GM19452 (cell line): Measurements from ENCODE around the gene GABARAP.
A peak's percentile ranks its signal among the peaks of the same experiment; 100 is the strongest.

Source experiments
- ATAC-seq: cut with Tn5 transposase; IDR thresholded peaks from one replicate; pipeline ENCODE4 v1.9.1; 2021; ENCODE audit not compliant: unreplicated experiment

The GABARAP gene

DNA sequence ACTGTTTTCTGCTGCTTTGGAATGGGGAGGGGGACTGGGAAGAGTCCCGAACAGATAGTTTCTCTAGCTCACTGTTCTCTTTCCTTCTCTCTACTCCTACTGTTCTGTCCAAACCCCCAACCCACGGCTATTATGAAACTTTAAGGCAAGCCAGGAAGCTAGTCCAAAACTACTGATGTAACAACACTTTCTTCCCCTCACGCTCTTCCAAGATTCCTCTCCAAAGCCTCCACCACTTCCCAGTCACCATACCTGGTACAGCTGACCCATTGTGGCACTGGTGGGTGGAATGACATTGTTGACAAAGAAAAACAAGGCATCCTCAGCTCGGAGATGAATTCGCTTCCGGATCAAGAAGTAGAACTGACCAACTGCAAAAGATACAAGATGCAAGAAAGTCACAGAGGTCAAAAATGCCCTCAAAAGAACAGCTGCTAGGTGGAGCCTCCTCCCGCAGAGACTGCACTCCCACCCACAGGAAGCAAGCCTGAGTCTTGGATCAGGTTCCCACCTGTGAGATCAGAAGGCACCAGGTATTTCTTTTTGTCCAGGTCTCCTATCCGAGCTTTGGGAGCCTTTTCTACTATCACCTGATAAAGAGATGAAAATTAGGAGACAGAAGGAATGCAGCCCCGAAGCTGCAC is 1.0 kb downstream of the GABARAP start:
- no peak for ATAC-seq

DNA sequence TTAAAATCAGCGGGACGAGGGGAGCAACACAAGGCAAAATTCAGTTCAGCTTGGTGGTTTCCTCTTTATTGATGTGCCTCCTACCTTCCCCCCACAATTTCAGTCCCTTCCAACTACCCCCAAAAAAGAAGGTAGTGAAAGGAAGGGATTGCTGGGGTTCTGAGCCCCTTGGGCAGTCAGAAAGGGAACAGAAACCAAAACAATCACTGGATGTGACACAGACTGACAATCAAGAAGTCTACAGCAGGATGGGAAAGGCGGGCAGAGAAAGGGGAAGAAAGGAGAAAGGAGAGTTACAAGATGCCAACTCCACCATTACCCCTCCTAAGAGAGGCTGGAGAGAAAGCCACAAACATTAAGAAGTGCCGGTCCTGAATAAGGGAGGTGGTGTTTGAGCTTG is 1.9 kb downstream of the GABARAP start:
- ATAC-seq = no peak

DNA sequence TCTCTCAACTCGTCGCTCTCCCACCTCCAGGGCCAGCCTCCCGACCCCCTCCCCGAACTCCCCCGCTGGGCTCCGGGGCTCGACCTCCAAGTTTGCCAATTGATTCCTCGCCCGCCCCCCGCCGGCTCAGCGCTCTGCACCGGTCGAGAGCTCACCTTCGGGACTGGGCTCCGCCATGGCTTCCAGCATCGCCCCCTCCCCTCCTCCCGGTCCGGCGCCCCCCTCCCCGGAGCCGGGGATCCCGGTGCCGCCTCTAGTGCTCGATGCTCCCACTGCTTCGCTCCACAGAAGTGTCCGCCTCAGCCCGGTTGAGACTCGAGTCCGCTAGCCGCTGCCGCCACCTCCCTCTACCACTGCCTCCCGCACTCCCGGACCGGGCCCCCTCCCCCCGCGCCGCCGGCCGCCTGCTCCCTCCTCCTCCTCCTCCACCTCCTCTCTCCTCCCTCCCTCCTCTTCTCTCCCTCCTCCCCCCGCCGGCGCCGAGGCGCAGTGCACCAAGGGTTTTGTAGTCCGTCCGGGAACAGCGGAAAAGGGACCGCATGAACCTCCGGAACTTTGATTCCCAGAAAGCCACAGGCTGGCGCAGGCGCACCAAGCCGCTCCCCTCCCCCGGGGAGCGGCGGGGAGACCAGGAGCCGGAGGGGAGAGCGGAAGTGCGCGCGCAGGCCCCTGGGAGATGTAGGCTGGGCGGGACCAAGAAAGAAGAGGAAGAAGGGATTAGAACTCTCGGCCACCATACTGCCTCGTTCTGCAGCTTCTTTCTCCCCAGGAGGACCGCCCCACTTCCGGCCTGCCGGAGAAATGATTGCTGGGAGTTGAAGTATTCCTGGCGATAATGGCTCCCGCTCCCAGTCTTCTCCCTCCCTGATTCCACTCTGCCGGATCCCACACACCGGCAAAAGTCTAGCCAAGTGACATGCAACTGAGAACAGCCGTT is 2.9 kb downstream of the GABARAP start, which contains the start of gene PHF23:
Gene PHF23, minus strand, starts transcription at position 367 of the 937 bp plus-strand sequence. Its CDS starts 178 bp downstream, at position 189.
- ATAC-seq = peak; percentile 39

DNA sequence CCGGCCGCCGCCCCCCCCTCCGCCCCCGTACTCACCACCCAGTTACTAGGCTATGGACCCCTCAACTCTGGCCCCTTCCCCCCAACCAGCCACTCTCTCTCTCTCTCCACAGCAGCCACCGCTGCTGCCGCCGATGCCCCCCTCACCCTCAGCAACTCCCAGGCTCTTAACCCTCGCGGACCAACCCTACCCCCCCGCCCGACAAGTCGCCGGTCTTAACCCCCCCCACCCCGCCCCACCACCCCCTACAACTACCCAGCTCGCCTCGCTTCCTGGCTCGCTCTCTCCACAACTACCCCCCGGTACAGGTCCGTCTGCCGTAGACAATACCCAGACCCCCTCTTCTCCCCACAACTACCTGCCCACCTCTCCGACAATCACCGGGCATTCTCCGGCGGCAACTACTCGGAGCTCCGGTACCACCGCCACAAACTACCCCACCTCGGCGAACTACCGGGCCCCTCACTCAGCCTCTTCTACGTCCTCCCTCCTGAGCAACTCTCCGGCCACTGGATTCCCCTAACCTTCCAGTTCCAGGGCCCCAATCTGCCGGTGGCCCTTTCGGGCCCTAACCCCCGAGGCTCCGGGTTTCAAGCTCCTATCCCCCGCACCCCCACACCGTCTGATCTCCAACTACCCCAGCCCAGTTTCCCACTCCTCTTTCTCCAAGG is 3.7 kb downstream of the GABARAP start:
- no peak for ATAC-seq

DNA sequence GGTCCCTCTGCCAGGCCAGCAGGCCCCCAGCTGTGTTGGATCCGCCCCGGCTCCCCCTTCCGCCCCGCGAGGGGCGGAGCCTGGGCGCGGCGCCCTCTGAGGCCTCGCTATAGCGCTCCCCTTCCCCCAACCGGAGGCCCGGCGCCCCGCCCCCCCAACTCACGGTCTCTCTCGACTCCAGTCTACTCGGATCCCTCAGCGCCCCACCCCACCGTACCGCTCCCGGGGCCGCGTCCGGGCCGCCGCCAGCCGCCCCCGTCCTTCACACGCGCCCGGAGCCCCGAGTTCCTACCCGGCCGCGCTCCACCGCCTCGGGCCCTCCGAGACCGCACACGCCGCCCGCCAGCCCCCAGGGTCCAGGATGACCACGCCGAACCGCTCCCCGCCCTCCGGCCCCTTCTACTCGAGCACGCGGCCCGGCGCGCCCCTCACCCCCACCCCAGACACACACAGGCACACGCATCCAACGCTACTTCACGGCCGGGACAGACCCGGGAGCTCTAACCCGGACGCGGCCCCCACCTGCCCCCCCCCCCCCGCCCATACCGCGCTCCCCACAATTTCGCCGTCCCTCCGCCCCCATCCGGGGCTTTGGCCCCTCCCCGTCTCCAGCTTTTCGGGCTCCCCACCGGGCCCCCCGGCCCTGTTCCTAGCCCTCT is 4.4 kb downstream of the GABARAP start:
- ATAC-seq = no peak

DNA sequence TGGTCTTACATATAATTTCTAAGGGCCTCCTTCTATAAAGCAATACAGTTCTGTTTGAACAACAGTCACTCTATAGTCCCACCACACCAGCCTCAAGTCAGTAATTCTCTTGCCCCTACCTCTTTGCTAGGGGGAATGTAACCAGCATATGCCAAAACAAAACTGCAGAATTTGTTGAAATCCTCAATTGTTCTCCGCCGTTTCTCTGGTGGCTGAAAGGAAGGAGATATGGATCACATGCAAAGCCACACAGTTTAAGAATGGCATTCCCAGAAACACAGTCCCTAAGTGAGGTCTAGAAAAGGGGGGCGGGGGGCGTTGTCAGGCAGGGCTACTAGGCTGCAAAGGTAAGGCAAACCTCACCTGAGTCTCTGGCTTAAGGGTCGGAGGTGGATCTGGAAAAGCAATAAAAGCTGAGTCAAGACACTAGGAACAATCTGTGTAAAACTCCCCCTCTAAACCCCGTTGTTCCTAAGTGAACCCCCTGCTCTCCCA is 4.9 kb downstream of the GABARAP start:
- no peak for ATAC-seq

DNA sequence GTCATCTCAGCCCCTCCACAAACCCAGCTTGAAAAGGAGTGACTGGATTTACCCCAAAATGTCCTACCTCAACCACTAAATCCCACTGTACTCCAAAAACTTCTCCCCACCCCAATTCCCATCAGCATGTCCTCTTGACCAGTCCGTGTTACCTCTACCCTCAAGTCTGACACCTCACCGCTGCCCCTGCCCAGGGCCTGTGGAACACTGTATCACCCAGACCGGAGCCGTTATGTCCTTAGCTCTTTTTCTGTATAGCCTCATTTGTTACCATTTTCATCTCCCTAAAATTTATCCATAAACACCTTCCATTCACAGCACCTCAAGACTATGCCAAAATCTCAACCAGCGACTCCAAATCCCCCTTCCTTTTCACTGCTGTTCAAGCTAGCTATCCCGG is 5.4 kb downstream of the GABARAP start:
- ATAC-seq = no peak

DNA sequence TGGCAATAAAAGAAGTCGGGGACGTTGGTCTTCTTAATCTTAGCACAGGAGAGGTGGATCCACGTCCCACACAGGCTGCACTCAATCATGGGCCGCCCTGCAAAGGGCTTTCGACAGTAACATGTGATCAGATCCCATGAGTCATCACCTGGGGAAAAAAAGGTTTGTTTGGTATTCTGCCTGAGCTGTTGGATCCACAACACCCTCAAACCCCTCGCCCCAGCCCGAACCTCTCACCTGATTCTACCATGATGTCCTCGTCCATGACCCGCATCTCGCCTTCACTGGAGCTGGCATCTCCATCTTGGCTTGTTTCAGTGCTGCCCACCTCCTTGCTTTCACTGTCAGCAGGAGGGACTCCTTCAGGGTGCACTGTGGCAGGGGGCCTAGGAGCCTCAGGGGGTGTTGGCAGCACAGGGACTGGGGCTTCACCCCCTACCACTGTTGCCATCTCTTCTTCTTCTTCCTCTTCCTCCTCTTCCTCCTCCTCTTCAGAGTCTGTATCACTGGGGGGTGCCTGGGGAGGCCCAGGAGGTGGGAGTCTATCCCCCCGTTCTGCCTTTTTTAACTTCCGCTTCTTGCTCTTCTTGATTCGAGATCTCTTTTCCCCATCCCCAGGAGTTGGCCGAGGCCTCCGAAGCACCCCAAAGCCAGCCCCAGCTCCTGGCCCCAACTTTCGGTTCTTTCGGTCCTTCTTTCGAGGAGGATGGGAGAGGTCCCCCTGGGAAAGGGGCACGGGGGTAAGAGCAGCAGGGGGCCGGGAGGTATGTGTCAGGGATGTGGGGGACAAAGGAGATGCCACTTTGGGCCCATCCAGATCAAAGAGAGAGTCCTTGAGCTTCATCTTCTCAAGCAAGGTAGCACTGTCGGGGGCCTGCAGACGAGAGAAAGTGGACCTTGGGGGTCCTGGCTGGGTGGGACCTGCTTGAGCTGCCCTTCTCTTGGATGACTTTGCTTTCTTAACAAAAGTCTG is 6.3 kb downstream of the GABARAP start:
- ATAC-seq = no peak

DNA sequence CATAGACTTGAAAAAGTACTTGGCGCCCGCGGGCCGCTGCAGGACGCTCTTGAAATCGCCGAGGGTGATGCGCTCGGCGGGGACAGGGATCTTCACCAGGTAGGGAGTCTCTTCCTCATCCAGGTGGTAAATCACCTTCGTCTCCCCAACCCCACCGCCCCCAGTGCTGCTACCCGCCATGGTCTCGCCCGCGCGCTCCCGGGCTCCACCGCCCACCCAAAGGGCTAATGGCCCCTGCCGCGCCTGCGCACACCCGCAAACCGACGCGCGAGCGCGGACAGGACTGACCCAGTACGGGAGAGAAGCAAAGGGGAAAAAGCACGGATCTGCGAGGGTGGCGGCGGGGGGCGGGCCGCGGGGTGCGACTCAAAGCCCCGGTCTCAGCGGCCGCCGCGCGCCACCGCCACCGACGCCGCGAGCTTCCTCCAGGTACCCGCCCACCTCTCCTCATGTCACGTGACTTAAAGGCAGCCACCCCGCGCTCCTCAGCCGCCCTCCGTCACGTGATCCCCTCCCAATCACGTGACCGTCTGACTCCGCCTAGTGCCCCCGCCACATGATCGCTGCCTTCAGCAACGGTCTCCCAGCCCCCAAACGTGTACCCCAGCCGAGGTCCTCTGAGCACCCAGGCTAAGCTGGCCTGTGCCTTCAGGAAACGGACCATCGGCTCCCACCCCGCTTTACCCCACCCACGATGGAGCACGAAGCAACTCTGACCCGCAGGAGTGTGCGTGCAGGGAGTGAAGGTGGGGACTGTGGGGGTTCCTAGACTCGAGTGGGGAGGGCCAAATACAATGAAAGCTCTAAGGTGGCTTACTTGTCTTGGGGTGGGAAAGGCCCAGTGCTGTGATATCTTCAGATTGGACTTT is 7.9 kb downstream of the GABARAP start, which contains the start of gene DVL2:
Gene DVL2, minus strand, starts transcription at position 435 of the 869 bp plus-strand sequence. Its CDS starts 255 bp downstream, at position 180.
- ATAC-seq = peak; percentile 51

DNA sequence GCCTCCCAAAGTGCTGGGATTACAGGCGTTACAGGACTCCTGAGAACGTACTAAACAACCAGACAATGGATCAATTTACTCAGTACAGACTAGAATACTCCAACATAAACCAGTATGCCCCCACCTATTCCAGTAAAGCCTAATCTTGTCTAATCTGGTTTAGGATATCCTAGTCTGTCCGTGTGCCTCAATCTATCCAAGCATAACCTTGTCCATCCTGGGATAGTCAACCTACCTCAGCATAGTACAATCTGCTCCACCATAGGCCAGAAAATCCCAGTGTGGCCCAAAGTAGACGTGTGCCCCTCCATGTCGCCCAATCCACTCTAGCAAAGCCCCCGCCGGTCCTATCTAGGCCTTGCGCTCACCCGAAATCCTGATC is 8.6 kb downstream of the GABARAP start:
- ATAC-seq = no peak

DNA sequence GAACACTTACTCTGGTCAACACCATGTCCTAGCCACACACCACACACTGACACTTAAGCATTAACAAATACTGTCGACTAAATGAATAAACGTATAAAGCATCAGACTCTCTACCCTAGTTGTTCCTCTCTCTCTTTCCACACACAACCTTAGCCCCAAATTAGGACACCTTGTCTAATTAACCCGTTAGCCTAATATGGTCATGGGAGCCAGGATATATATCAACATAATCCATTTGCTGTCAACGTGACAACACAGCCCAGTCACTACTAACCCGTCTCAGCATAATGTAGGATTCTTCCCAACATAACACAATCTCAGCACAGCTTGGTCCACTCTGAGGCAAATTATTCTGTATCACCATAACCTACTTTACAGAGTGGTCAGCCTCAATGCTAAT is 10.1 kb downstream of the GABARAP start:
- no peak for ATAC-seq

DNA sequence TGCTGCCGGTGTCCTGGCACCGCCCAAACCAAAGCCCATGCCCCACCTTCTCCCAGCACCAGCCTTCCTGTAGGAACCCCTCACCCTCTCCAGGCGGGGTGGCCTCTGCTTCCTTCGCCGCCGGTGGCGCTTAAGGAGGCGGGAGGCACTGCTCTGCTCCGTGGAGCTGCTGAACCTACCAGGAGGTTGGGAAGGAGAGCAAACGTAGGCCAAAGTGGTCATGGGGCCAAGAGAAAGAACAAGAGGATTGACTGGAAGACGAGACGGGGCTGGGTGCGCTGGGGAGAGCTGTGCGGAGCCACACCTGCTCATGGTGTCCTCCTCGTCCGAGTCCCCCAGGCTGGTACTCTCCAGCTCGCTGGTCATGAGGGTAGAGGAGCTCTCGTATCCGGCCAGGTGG is 12.7 kb downstream of the GABARAP start:
- no peak for ATAC-seq

DNA sequence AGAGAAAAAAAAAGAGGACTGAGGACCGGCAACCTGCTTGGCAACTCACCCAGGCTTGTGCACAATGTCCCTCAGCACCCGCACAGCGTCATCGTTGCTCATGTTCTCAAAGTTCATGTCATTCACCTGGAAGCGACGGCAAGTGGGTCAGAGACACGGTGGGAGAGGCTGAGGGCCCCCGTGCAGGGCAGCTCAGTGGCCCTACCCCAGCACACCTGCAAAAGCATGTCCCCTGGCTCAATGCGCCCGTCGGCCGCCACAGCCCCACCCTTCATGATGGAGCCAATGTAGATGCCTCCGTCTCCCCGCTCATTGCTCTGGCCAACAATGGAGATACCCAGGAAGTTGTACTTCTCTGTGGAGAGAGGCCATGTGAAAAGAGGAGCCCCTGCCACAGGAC is 13.3 kb downstream of the GABARAP start:
- no peak for ATAC-seq

DNA sequence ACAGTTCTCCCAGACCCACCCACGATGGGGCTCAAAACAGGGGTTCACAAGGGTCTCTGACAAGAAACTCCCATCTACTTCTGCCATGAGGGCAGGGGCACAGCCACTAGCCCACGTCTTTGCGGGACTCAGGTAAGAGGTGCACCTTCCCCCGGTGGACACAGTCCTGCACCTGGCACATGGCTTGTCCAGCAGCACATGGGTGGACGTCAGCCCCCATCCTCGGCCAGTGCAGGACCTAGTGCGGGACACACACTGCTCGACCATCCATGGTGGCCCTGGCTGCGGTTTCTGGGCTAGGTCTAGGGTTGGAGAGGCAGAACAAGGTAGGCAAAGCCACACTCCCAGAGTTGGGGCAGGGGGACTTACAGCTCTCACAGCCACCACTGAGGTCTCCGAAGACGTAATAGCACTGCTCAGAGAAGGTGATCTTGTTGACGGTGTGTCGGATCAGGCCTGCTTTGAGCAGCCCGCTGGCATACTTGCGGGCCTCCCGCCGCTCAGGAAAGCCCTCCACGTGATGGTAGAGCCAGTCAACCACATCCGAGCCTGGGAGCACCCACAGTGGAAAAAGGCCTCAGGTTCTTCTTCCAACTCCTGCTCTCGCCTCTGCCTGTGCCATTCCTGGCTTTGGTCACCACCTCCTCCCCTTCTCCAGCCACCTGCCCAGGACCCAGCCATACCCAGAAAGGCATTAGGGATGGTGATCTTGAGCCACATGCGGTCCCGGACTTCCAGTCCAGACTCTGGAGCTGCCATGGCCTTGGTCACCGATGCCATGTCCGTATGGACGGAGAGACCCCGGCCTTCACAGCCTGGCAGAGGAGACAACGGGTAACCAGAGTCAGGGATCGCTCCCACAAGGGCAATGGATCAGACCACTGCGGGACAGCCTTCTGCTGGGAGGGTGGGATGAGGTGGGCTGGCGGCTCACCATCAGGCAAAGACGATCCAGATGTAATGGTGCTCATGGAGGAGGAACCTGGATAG is 15.2 kb downstream of the GABARAP start:
- no peak for ATAC-seq

DNA sequence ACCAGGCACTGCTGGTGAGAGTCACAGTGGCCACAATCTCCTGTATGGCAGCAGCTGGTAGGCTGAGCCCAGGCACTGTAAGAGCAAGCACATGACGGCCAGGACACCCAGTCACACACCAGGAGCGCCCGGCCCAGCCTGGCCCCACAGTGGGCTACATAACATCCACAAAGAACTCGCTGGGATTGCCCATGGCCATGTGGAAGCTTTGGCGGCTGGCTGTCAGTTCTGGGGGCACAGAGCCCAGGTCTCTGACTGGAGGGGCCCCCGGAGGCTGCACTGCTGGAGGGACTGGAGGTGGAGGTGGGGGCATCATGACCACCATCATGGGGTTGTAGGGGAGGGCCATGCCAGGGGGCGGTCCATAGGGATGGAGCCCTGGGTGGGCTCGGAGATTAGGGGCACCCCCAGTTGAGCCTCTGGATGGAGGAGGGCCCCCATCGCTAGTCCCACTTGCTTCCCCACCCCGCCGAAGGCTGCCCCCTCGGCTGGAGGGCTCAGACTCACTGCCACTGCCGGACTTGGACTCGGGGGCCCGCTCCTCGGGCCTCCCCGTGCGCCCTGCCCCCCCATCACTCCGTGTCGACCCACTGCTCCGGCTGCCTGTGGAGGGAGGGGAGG is 16.4 kb downstream of the GABARAP start:
- ATAC-seq = no peak

DNA sequence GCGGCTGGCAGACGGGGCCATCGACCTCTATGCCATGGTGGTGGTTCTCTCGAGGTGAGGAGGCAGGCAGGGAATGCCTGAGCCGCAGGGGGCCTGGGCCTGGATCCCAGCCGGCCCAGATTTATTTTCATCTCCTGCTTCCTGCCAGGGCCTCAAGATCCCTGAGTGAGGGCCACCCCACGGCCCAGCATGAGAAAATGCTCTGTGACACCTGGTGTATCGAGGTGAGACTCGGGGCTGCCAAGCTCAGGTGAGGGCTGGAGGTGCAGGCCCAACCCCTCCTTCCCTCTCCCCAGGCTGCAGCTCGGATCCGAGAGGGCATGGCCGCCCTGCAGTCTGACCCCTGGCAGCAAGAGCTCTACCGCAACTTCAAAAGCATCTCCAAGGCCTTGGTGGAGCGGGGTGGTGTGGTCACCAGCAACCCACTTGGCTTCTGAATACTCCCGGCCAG is 17.6 kb downstream of the GABARAP start:
- ATAC-seq = no peak

DNA sequence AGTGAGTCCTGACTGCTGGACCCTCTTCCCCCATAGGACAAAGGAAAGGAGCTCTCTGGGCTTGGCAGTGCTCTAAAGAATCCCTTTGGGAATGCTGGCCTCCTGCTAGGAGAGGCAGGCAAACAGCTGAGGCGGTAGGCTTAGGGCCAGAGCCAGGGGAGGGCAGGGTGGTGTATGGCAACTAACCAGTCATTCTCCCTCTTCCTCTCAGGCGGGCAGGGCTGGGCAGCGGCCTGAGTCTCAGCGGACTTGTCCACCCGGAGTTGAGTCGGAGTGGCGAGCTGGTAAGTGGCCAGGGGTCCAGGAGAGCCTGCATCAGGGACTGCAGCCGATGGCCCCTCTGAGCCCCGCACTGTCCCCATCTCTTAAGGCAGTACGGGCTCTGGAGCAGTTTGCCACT is 18.1 kb downstream of the GABARAP start:
- no peak for ATAC-seq
